ENCODE results near the gene NBPF11. TPM values are rescaled to one million over a fixed set of nuclear protein-coding genes. Genes with fewer than 3 reads are reported as not detected.

NBPF11 gene
- total RNA-seq, 1 experiment from 2014 or later = 6.0 TPM

- no peak overlapping the region for H3K4me2 ChIP-seq (ENCODE audit: low read length)
- H3K9ac ChIP-seq (ENCODE audit: low read length) = no peak overlapping the region
- ChIA-PET POLR2A (no interaction called here), CTCF (no interaction called here), RAD21 (ENCODE audit: low non-redundant PET in 1 of 2, low total read pairs in 2 of 2, uncharacterized antibody in 2 of 2, unreplicated experiment in 2 of 2) (no interaction called here)
- TF ChIP-seq, protein P1, sequence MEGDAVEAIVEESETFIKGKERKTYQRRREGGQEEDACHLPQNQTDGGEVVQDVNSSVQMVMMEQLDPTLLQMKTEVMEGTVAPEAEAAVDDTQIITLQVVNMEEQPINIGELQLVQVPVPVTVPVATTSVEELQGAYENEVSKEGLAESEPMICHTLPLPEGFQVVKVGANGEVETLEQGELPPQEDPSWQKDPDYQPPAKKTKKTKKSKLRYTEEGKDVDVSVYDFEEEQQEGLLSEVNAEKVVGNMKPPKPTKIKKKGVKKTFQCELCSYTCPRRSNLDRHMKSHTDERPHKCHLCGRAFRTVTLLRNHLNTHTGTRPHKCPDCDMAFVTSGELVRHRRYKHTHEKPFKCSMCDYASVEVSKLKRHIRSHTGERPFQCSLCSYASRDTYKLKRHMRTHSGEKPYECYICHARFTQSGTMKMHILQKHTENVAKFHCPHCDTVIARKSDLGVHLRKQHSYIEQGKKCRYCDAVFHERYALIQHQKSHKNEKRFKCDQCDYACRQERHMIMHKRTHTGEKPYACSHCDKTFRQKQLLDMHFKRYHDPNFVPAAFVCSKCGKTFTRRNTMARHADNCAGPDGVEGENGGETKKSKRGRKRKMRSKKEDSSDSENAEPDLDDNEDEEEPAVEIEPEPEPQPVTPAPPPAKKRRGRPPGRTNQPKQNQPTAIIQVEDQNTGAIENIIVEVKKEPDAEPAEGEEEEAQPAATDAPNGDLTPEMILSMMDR (IDR thresholded peaks at IDR 0.05 in 2 of 3, conservative IDR thresholded peaks at IDR 0.05 in 1 of 3; ENCODE audit: borderline replicate concordance in 1 of 3, insufficient read depth in 1 of 3, low read depth in 2 of 3, low read length in 2 of 3) = no peak
- no peak for TF ChIP-seq EZH2phosphoT487 (IDR thresholded peaks at IDR 0.05; ENCODE audit: borderline replicate concordance)
- no peak for TF ChIP-seq POLR2A (IDR thresholded peaks at IDR 0.05; ENCODE audit: borderline replicate concordance, extremely low read depth, insufficient read depth, insufficient read length)
- no peak for TF ChIP-seq YY1 (IDR thresholded peaks at IDR 0.05; ENCODE audit: extremely low read depth, insufficient replicate concordance, low read depth, low read length)
- TF ChIP-seq EGR1 (IDR thresholded peaks at IDR 0.05; ENCODE audit: low read depth) = no peak
- no peak for TF ChIP-seq RAD21 (IDR thresholded peaks at IDR 0.05; ENCODE audit: low read depth)
- no peak for TF ChIP-seq SP1 (IDR thresholded peaks at IDR 0.05; ENCODE audit: low read depth)
- no peak for TF ChIP-seq ELF1 (IDR thresholded peaks at IDR 0.05; ENCODE audit: borderline replicate concordance, low read depth)
- no peak for TF ChIP-seq CBX3 (IDR thresholded peaks at IDR 0.05; ENCODE audit: low read depth)
- no peak for TF ChIP-seq JUND (IDR thresholded peaks at IDR 0.05)
- no peak for TF ChIP-seq ZBTB33 (IDR thresholded peaks at IDR 0.05; ENCODE audit: extremely low read depth, insufficient replicate concordance, low read length)
- no peak for TF ChIP-seq REST (IDR thresholded peaks at IDR 0.05; ENCODE audit: low read depth)
- TF ChIP-seq CEBPB (IDR thresholded peaks at IDR 0.05; ENCODE audit: low read depth) = no peak
- H3K9me2 ChIP-seq (ENCODE audit: insufficient read depth) = no peaks in the 10 kb centered on the region
- H3K36me3 ChIP-seq (ENCODE audit: control insufficient read depth in 1 of 2, insufficient read depth in 2 of 2, low read length in 2 of 2) = no peaks in the 10 kb centered on the region
- BruUV-seq (replicated peaks) = no TSS peak
- H3K27me3 ChIP-seq (ENCODE audit: insufficient read depth, low read length) = no peaks in the 10 kb centered on the region
- no peak for ATAC-seq
- H2AFZ ChIP-seq (ENCODE audit: low read depth, low read length, poor library complexity, severe bottlenecking) = no peak overlapping the region
- H4K20me1 ChIP-seq (ENCODE audit: insufficient read depth) = no peaks in the 10 kb centered on the region
- DNase-seq (ENCODE audit: low read depth, low spot score) = no peak
- no peaks in the 10 kb centered on the region for H3K4me1 ChIP-seq (ENCODE audit: control insufficient read depth in 1 of 2, insufficient read depth in 2 of 2, low read length in 2 of 2)
- no peaks in the 10 kb centered on the region for H3K79me2 ChIP-seq (ENCODE audit: insufficient read depth, low read length)
- no peak overlapping the region for H3K4me3 ChIP-seq (replicated peaks in 1 of 2; ENCODE audit: low read depth in 1 of 2, low read length in 2 of 2)
- intact Hi-C loops (cut with micrococcal nuclease) = no loop called here
- no peaks in the 10 kb centered on the region for H3K9me3 ChIP-seq (ENCODE audit: control insufficient read depth in 1 of 2, insufficient read depth in 1 of 2, low read depth in 1 of 2, low read length in 2 of 2)
- H3K27ac ChIP-seq (ENCODE audit: low read depth, low read length) = no peak overlapping the region
Observed at GRCh38 chr1:148162363-148162762, 10.3 kb upstream of the NBPF11 start.

All from HCT116 (cell line).